ENCODE results near the gene FBL.
"Not testable (repeated sequence)": the region's sequence is repeated elsewhere in the genome, so short reads cannot be mapped to it uniquely, and the experiment has no call there.

DNA sequence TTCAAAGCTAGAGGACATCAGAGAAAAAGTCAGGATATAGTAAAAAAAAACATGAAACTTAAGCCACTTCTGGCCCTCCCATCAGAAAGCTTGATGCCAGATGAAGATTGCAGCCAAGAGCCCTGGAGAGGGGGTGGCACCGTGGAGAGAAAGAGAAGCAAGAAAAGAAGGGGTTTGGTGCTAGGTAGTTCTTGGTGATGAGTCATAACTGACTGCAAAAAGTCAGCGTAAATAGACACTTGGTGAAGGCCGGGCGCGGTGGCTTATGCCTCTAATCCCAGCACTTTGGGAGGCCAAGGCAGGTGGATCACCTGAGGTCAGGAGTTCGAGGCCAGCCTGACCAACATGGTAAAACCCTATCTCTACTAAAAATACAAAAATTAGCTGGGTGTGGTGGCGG lies 37.5 kb downstream of the FBL start:
- TF ChIP-seq, protein P1, sequence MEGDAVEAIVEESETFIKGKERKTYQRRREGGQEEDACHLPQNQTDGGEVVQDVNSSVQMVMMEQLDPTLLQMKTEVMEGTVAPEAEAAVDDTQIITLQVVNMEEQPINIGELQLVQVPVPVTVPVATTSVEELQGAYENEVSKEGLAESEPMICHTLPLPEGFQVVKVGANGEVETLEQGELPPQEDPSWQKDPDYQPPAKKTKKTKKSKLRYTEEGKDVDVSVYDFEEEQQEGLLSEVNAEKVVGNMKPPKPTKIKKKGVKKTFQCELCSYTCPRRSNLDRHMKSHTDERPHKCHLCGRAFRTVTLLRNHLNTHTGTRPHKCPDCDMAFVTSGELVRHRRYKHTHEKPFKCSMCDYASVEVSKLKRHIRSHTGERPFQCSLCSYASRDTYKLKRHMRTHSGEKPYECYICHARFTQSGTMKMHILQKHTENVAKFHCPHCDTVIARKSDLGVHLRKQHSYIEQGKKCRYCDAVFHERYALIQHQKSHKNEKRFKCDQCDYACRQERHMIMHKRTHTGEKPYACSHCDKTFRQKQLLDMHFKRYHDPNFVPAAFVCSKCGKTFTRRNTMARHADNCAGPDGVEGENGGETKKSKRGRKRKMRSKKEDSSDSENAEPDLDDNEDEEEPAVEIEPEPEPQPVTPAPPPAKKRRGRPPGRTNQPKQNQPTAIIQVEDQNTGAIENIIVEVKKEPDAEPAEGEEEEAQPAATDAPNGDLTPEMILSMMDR (conservative IDR thresholded peaks at IDR 0.05; ENCODE audit: low read depth, low read length): not testable (repeated sequence)
- not testable (repeated sequence) for TF ChIP-seq EZH2 (IDR thresholded peaks at IDR 0.05; ENCODE audit: borderline replicate concordance, low read depth, low read length, poor library complexity, severe bottlenecking)
